HL-60 (cell line): ENCODE measurements around the gene DDR1.
"Not testable (repeated sequence)": the region's sequence is repeated elsewhere in the genome, so short reads cannot be mapped to it uniquely, and the experiment has no call there.

Source experiments
- DNase-seq, 2 experiments: peaks; one replicate each; pipeline ENCODE4 v3.0.0-alpha.2; 2010 to 2020; ENCODE audit warnings: low read depth in 1 of 2, low spot score in 1 of 2
- H3K27ac ChIP-seq: fragments of 250-450 bp; sonication (Bioruptor Pico); replicated peaks from 2 replicates; pipeline ENCODE4 v1.5.1; 2020; ENCODE audit warnings: mild to moderate bottlenecking, moderate library complexity
- H3K27me3 ChIP-seq: fragments of 250-450 bp; sonication (Bioruptor Pico); 2 replicates; pipeline ENCODE4 v1.5.1; 2021; ENCODE audit warnings: mild to moderate bottlenecking, moderate library complexity; ENCODE audit not compliant: insufficient read depth, poor library complexity, severe bottlenecking
- H3K4me3 ChIP-seq: replicated peaks from 2 replicates; pipeline ENCODE4 v1.5.1; 2011; ENCODE audit warnings: mild to moderate bottlenecking, control low read depth, low read length; ENCODE audit not compliant: insufficient read depth
- GABPA ChIP-seq: IDR thresholded peaks from 2 replicates; pipeline ENCODE4 v1.6.1; 2012; ENCODE audit warnings: low read depth
- POLR2AphosphoS5 ChIP-seq: IDR thresholded peaks from 2 replicates; pipeline ENCODE4 v1.6.1; 2012; ENCODE audit warnings: low read depth
- SPI1 ChIP-seq: IDR thresholded peaks from 2 replicates; pipeline ENCODE4 v1.6.1; 2012; ENCODE audit warnings: low read depth, mild to moderate bottlenecking, borderline replicate concordance
- TF ChIP-seq, protein P1 (sequence below): IDR thresholded peaks from 2 replicates; pipeline ENCODE4 v1.6.1; 2012; ENCODE audit warnings: low read depth; ENCODE audit not compliant: insufficient replicate concordance
- TF ChIP-seq, protein P2 (sequence below): IDR thresholded peaks from one replicate; pipeline ENCODE4 v1.5.1; 2011; ENCODE audit warnings: low read length, control low read depth, inconsistent platforms; ENCODE audit not compliant: insufficient read depth

The DDR1 gene

DNA sequence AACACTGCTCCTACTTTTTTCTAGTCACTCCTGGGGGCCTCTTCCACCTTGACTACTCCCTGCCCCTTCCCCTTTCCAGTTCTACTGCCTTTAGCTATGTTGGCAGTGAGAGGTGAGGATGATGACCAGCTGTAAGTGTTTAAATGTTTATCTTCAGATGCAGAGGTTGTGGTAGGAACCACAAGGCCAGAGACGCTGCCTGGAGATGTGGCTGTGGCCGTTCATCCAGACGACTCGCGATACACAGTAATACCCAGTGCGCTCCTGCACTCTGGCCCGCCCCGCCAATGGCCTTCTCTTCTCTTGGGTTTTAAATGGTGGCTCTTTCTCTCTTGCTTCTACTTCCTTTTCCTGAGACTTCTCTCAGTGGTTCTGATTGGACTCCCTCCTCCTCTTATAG lies 34.4 kb downstream of the DDR1 start:
- Histone ChIP-seq H3K4me3 (no peak overlapping the region), H3K27ac (no peak overlapping the region), H3K27me3 (no peaks in the 10 kb centered on the region)
- no peak for DNase-seq
- TF ChIP-seq POLR2AphosphoS5 = no peak
- TF ChIP-seq, protein P1, sequence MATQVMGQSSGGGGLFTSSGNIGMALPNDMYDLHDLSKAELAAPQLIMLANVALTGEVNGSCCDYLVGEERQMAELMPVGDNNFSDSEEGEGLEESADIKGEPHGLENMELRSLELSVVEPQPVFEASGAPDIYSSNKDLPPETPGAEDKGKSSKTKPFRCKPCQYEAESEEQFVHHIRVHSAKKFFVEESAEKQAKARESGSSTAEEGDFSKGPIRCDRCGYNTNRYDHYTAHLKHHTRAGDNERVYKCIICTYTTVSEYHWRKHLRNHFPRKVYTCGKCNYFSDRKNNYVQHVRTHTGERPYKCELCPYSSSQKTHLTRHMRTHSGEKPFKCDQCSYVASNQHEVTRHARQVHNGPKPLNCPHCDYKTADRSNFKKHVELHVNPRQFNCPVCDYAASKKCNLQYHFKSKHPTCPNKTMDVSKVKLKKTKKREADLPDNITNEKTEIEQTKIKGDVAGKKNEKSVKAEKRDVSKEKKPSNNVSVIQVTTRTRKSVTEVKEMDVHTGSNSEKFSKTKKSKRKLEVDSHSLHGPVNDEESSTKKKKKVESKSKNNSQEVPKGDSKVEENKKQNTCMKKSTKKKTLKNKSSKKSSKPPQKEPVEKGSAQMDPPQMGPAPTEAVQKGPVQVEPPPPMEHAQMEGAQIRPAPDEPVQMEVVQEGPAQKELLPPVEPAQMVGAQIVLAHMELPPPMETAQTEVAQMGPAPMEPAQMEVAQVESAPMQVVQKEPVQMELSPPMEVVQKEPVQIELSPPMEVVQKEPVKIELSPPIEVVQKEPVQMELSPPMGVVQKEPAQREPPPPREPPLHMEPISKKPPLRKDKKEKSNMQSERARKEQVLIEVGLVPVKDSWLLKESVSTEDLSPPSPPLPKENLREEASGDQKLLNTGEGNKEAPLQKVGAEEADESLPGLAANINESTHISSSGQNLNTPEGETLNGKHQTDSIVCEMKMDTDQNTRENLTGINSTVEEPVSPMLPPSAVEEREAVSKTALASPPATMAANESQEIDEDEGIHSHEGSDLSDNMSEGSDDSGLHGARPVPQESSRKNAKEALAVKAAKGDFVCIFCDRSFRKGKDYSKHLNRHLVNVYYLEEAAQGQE = no peak
- TF ChIP-seq GABPA = no peak
- no peak for TF ChIP-seq SPI1
- TF ChIP-seq, protein P2, sequence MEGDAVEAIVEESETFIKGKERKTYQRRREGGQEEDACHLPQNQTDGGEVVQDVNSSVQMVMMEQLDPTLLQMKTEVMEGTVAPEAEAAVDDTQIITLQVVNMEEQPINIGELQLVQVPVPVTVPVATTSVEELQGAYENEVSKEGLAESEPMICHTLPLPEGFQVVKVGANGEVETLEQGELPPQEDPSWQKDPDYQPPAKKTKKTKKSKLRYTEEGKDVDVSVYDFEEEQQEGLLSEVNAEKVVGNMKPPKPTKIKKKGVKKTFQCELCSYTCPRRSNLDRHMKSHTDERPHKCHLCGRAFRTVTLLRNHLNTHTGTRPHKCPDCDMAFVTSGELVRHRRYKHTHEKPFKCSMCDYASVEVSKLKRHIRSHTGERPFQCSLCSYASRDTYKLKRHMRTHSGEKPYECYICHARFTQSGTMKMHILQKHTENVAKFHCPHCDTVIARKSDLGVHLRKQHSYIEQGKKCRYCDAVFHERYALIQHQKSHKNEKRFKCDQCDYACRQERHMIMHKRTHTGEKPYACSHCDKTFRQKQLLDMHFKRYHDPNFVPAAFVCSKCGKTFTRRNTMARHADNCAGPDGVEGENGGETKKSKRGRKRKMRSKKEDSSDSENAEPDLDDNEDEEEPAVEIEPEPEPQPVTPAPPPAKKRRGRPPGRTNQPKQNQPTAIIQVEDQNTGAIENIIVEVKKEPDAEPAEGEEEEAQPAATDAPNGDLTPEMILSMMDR = no peak

DNA sequence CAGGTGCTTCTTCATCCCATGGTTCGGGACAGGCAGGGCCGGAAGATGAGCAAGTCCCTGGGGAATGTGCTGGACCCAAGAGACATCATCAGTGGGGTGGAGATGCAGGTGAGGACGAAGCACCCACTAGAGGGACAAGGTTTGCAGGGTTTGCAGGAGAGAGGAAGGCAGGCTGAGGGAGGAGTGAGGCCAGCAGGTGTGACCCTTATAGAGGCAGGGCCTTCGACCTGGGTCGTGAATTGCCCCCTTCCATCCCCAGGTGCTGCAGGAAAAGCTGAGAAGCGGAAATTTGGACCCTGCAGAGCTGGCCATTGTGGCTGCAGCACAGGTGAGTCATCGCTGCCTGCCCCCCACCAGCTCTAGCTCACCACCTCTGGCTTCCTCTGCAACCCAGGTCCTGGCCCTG lies 38.1 kb downstream of the DDR1 start:
- no peak overlapping the region for H3K4me3 ChIP-seq
- no peak for DNase-seq
- no peak overlapping the region for H3K27ac ChIP-seq
- no peaks in the 10 kb centered on the region for H3K27me3 ChIP-seq
- TF ChIP-seq POLR2AphosphoS5 (no peak), GABPA (no peak), SPI1 (no peak)
- TF ChIP-seq, protein P1 = no peak
- TF ChIP-seq, protein P2 = no peak

DNA sequence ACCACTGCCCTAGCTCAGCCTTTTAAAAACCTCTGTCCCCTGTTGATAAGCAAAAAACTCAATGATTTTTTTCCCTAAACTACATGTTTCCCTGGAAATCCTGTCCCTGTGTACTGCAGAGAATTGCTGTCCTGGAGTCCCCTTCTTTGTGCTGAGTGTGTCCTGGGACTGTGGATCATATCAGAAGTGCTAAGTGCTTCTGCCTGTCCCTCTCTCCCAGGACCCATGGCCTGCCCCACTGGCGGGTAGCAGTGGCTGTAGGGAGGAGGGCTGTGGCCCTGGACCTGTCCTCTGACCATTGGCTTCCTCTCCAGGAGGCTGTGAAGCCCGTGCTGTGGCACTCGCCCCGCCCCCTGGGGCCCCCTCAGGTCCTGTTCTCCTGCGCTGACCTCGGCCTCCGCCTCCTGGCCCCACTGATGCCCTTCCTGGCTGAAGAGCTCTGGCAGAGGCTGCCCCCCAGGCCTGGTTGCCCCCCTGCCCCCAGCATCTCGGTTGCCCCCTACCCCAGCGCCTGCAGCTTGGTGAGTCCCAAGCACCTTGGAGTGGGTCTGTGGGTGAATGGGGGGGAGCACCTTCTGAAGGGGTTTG lies 39.8 kb downstream of the DDR1 start:
- not testable (repeated sequence) for H3K4me3 ChIP-seq, DNase-seq, H3K27me3 ChIP-seq, H3K27ac ChIP-seq

DNA sequence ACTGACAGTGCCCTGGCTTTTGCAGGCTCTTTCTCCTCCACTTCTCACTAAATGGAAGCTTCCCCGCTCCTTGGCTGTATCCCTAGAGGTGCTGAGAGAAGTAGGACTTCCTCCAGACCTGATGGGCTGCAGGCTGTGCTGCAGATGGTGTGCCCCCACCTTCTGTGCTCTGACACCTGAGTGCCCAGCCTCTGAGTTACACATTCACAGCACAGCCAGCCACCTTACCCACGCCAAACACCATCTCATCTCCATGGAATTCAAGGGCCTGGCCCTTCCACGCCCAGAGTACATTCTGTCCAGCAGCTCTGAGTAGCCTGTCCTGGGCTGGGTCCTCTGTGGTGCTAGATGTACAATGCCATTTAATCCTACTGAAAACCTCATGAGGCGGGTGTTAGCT lies 42.3 kb downstream of the DDR1 start:
- no peak overlapping the region for H3K4me3 ChIP-seq
- TF ChIP-seq GABPA (no peak), SPI1 (no peak), POLR2AphosphoS5 (no peak)
- TF ChIP-seq, protein P2 = no peak
- TF ChIP-seq, protein P1 = no peak
- no peak overlapping the region for H3K27ac ChIP-seq
- no peaks in the 10 kb centered on the region for H3K27me3 ChIP-seq
- no peak for DNase-seq

DNA sequence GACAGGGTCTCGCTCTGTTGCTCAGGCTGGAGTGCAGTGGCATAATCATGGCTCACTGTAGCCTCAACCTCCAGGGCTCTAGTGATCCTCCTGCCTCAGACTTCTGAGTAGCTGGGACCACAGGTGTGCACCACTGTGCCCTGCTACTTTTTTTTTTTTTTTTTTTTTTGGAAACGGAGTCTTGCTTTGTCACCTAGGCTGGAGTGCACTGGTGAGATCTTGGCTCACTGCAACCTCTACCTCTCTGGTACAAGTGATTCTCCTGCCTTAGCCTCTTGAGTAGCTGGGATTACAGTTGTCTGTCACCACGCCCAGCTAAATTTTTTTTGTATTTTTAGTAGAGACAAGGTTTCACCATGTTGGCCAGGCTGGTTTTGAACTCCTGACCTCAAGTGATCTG lies 42.8 kb downstream of the DDR1 start:
- not testable (repeated sequence) for DNase-seq, H3K27ac ChIP-seq, H3K27me3 ChIP-seq, H3K4me3 ChIP-seq
